Left ventricle myocardium inferior (tissue), 1 donor: Measurements from ENCODE around the gene WRAP73. TPM values are rescaled to one million over a fixed set of nuclear protein-coding genes. Genes with fewer than 3 reads are reported as not detected.

Experiments
- DNase-seq: peaks from one replicate; pipeline ENCODE4 v3.0.0-alpha.2; 2020
- H3K27ac ChIP-seq: fragments of 200-600 bp; replicated peaks from 2 replicates; pipeline ENCODE4 v1.8.0; 2021
- H3K27me3 ChIP-seq: fragments of 200-600 bp; 2 replicates; pipeline ENCODE4 v1.8.0; 2021; ENCODE audit warnings: low read depth
- H3K36me3 ChIP-seq: fragments of 200-600 bp; 2 replicates; pipeline ENCODE4 v1.8.0; 2021
- H3K4me1 ChIP-seq: fragments of 200-600 bp; 2 replicates; pipeline ENCODE4 v1.8.0; 2021
- H3K4me3 ChIP-seq: fragments of 200-600 bp; 2 replicates; pipeline ENCODE4 v1.8.0; 2021; ENCODE audit warnings: mild to moderate bottlenecking, moderate library complexity
- H3K9me3 ChIP-seq: fragments of 200-600 bp; replicated peaks from 2 replicates; pipeline ENCODE4 v1.8.0; 2021
- intact Hi-C: fragments of 100-400 bp; cut with micrococcal nuclease; formaldehyde crosslinking; loops from one replicate; pipeline ENCODE4 v1.11.0; 2022
- total RNA-seq: library from RNA; stranded (reverse); fragmentation: NEBNext Ultra II Directional; extraction: Animal tissue kit (Norgen Biotek cat#: 25700); gene quantifications from one replicate; pipeline ENCODE4 v1.2.1, GENCODE V29; 2021
- TF ChIP-seq, protein P1 (sequence below): fragments of 200-600 bp; IDR thresholded peaks from 2 replicates; pipeline ENCODE4 v1.8.0; 2021; ENCODE audit warnings: antibody characterized with exemption, mild to moderate bottlenecking, borderline replicate concordance
- donor health status: DM: no; HTN: yes; CAD: no; lungs with severe emphysema.

The WRAP73 gene
- total RNA-seq, 1 donor from 2014 or later: 12.7 TPM

- intact Hi-C loops: no loop called here
- no peak overlapping the region for H3K4me3 ChIP-seq
- H3K4me1 ChIP-seq: peaks cover 31% of the 10 kb centered on the region
- H3K9me3 ChIP-seq: no peaks in the 10 kb centered on the region
- DNase-seq: no peak
- no peak overlapping the region for H3K27ac ChIP-seq
- no peaks in the 10 kb centered on the region for H3K27me3 ChIP-seq
- TF ChIP-seq, protein P1, sequence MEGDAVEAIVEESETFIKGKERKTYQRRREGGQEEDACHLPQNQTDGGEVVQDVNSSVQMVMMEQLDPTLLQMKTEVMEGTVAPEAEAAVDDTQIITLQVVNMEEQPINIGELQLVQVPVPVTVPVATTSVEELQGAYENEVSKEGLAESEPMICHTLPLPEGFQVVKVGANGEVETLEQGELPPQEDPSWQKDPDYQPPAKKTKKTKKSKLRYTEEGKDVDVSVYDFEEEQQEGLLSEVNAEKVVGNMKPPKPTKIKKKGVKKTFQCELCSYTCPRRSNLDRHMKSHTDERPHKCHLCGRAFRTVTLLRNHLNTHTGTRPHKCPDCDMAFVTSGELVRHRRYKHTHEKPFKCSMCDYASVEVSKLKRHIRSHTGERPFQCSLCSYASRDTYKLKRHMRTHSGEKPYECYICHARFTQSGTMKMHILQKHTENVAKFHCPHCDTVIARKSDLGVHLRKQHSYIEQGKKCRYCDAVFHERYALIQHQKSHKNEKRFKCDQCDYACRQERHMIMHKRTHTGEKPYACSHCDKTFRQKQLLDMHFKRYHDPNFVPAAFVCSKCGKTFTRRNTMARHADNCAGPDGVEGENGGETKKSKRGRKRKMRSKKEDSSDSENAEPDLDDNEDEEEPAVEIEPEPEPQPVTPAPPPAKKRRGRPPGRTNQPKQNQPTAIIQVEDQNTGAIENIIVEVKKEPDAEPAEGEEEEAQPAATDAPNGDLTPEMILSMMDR: no peak
- peaks cover 64% of the 10 kb centered on the region for H3K36me3 ChIP-seq
These were observed 21.5 kb downstream of the WRAP73 start for GRCh38 chr1:3628445-3628844.

GRCh38 chr1:3627515-3628253, 22.2 kb downstream of the WRAP73 start:
- no peak for DNase-seq
- Histone ChIP-seq H3K9me3 (no peaks in the 10 kb centered on the region), H3K4me1 (peaks cover 39% of the 10 kb centered on the region), H3K4me3 (no peak overlapping the region), H3K27ac (no peak overlapping the region), H3K27me3 (no peaks in the 10 kb centered on the region), H3K36me3 (peaks cover 56% of the 10 kb centered on the region)
- TF ChIP-seq, protein P1: no peak
- intact Hi-C loops: no loop called here

DNA sequence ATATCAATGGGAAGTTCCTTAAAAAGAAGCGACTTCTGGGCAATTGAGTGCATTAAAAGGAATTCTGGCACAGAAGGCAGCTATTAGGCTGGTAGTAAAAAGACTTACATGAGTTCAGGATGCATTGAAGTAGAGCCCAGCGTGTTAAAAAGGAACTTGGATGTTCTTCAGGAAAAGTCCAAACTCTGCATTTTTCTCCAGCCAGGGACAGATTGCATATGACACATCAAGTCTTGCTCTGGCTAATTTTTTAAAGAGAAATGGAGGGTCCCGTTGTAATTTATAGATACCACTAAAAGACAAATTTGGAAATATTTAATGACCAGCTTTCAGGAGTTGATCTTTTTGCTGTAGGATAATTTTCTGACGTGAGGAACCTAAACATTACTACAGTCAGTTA, 23.9 kb downstream of the WRAP73 start:
- H3K4me3 ChIP-seq: peak overlapping the region; percentile 99
- no peaks in the 10 kb centered on the region for H3K27me3 ChIP-seq
- H3K36me3 ChIP-seq: peaks cover 40% of the 10 kb centered on the region
- peaks cover 42% of the 10 kb centered on the region for H3K4me1 ChIP-seq
- H3K9me3 ChIP-seq: no peaks in the 10 kb centered on the region
- TF ChIP-seq, protein P1: no peak
- peak overlapping the region; percentile 91 for H3K27ac ChIP-seq
- intact Hi-C loops: no loop called here
- DNase-seq: no peak

DNA sequence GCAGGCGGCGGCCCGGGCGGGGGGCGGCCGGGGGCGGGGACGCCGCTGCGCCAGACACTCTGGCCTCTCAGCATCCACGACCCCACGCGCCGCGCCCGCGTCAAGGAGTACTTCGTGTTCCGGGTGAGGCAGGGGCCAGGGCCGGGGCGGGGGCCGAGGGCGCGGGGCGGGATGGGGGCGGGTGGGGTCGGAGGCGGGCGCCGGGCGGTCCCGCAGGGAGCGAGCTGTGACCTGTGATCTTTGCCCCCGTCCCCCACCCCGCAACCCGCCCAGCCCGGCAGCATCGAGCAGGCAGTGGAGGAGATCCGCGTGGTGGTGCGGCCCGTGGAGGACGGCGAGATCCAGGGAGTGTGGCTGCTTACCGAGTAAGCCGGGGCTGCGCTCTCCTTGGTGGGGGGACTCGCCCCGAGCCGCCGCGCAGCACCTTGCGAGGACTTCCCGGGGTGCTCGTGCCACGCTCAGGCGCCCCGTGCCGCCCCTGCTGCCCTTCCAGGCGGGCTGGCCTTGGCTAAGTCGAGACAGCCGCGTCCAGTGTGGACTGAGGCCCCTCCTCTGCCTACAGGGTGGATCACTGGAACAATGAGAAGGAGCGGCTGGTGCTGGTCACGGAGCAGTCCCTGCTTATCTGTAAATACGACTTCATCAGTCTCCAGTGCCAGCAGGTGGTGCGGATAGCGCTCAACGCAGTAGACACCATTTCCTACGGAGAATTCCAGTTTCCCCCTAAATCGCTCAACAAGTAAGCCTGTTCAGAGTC, 24.6 kb downstream of the WRAP73 start:
- H3K36me3 ChIP-seq: peaks cover 35% of the 10 kb centered on the region
- no peak for DNase-seq
- no peaks in the 10 kb centered on the region for H3K9me3 ChIP-seq
- TF ChIP-seq, protein P1: no peak
- peaks cover 45% of the 10 kb centered on the region for H3K4me1 ChIP-seq
- peak overlapping the region; percentile 91 for H3K27ac ChIP-seq
- intact Hi-C loops: no loop called here
- H3K4me3 ChIP-seq: peak overlapping the region; percentile 99
- no peaks in the 10 kb centered on the region for H3K27me3 ChIP-seq

DNA sequence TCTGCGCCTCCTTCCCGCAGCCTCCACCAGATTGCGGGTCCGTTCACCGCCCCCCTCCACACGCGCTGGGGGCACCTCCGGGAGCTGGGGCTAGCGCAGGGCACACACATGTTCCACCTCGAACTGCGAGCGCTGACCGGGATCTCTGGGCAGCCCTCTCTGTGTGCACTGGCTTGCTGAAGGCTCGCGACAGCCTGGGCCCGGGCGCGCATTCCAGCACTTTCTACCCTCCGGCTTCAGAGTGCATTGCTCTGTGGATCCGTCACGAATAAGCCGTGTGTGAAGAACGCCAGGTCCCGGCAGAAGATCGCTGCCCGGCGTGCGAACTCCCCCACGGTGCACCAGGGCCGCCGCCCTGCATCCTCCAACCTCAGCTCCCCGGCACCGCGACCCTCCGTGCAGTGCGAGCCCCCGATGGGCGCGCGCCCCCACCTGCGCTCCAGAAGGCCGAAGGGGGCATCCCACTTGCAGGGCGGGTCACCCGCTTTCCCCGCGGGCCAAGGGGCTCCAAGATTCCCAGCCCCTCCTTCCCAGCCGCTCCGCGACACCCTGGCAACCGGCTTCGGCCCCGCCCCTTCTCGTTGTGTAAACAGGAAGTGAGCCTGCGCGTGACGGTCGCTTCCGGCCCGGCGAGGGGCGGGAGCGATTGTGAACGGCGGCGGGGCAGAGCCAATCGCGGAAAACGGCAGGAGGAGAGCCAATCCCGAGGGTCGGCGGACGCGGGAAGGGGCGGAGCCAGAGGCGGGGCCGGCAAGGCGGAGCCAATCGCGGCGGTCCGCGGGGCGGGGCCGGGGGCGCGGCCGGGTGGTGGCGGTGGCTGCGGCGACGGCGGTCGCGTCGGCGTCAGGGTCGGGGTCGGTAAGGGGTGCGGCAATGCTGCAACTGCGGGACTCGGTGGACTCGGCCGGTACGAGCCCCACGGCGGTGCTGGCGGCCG, 25.4 kb downstream of the WRAP73 start, which contains the start of gene TPRG1L:
Gene TPRG1L (plus strand): TSS at position 816 of the 937 bp plus-strand sequence. CDS start 58 bp downstream, at position 874.
- Histone ChIP-seq H3K9me3 (no peaks in the 10 kb centered on the region), H3K4me3 (peak within 1 kb of the TSS; percentile 99), H3K4me1 (peaks cover 45% of the 10 kb centered on the region), H3K27ac (peak within 1 kb of the TSS; percentile 91), H3K36me3 (peaks cover 26% of the 10 kb centered on the region), H3K27me3 (no peaks in the 10 kb centered on the region)
- intact Hi-C loops: loop anchor here (5.0 kb wide), 1 partner anchor 57 kb away; no protein-coding TSS in a partner anchor
- TF ChIP-seq, protein P1: no peak
- peak; percentile 99 for DNase-seq
